Neural progenitor cell (in vitro differentiated cells): ENCODE measurements around the gene C8G. TPM values are rescaled to one million over a fixed set of nuclear protein-coding genes. Genes with fewer than 3 reads are reported as not detected.

Source experiments
- DNase-seq: peaks from one replicate; pipeline ENCODE4 v3.0.0-alpha.2; 2016; ENCODE audit warnings: low spot score
- H2AFZ ChIP-seq: fragments of 200-600 bp; sonication (generic); replicated peaks from 2 replicates; pipeline ENCODE4 v1.6.1; 2016; ENCODE audit warnings: antibody characterized with exemption
- H3F3A ChIP-seq: fragments of 200-600 bp; sonication (generic); 2 replicates; pipeline ENCODE4 v1.6.1; 2016; ENCODE audit warnings: antibody characterized with exemption, low read depth
- H3K27ac ChIP-seq: fragments of 200-600 bp; sonication (generic); 2 replicates; pipeline ENCODE4 v1.5.1; 2016; ENCODE audit warnings: mild to moderate bottlenecking
- H3K27me3 ChIP-seq: fragments of 200-600 bp; sonication (generic); 2 replicates; pipeline ENCODE4 v1.6.1; 2016; ENCODE audit warnings: mild to moderate bottlenecking, moderate library complexity
- H3K36me3 ChIP-seq: fragments of 200-600 bp; sonication (generic); 2 replicates; pipeline ENCODE4 v1.5.1; 2016
- H3K4me1 ChIP-seq: fragments of 200-600 bp; sonication (generic); 2 replicates; pipeline ENCODE4 v1.6.1; 2016; ENCODE audit warnings: mixed run types
- H3K4me2 ChIP-seq: fragments of 200-600 bp; sonication (generic); 2 replicates; pipeline ENCODE4 v1.6.1; 2016
- H3K4me3 ChIP-seq: fragments of 200-600 bp; sonication (generic); 2 replicates; pipeline ENCODE4 v1.5.1; 2016
- H3K79me2 ChIP-seq: fragments of 200-600 bp; sonication (generic); 2 replicates; pipeline ENCODE4 v1.6.1; 2016; ENCODE audit warnings: low read depth
- H3K9ac ChIP-seq: fragments of 200-600 bp; sonication (generic); 2 replicates; pipeline ENCODE4 v1.6.1; 2016
- H3K9me3 ChIP-seq: fragments of 200-600 bp; sonication (generic); 2 replicates; pipeline ENCODE4 v1.5.1; 2016; ENCODE audit warnings: low read depth
- H4K20me1 ChIP-seq: fragments of 200-600 bp; sonication (generic); 2 replicates; pipeline ENCODE4 v1.6.1; 2016; ENCODE audit warnings: low read depth
- H3K27ac Mint-ChIP-seq: 3 replicates; pipeline ENCODE4 v1.8.0; 2021; ENCODE audit warnings: mixed read lengths
- H3K27me3 Mint-ChIP-seq: 2 replicates; pipeline ENCODE4 v1.8.0; 2022; ENCODE audit warnings: low read depth, mild to moderate bottlenecking, inconsistent platforms, moderate library complexity, mixed read lengths; ENCODE audit not compliant: insufficient read depth
- H3K36me3 Mint-ChIP-seq: 3 replicates; pipeline ENCODE4 v1.8.0; 2021; ENCODE audit warnings: mixed read lengths
- H3K4me1 Mint-ChIP-seq: 3 replicates; pipeline ENCODE4 v1.8.0; 2021; ENCODE audit warnings: mixed read lengths
- H3K4me3 Mint-ChIP-seq: 3 replicates; pipeline ENCODE4 v1.8.0; 2021; ENCODE audit warnings: mild to moderate bottlenecking, moderate library complexity, mixed read lengths
- H3K9me3 Mint-ChIP-seq: 3 replicates; pipeline ENCODE4 v1.8.0; 2020; ENCODE audit warnings: mixed read lengths
- EZH2 ChIP-seq: fragments of 200-600 bp; sonication (generic); IDR thresholded peaks from 2 replicates; pipeline ENCODE4 v1.6.1; 2017; ENCODE audit warnings: antibody characterized with exemption, mild to moderate bottlenecking, moderate library complexity
- EZH2phosphoT487 ChIP-seq: fragments of 200-600 bp; sonication (generic); IDR thresholded peaks from 2 replicates; pipeline ENCODE4 v1.6.1; 2017; ENCODE audit warnings: antibody characterized with exemption
- total RNA-seq: library from RNA; depleted of rRNA; stranded (reverse); fragments of >200 nt; gene quantifications from 2 replicates; pipeline ENCODE4 v1.2.3, GENCODE V29; 2015; ENCODE audit warnings: low replicate concordance
- TF ChIP-seq, protein P1 (sequence below): fragments of 200-600 bp; sonication (generic); IDR thresholded peaks from 2 replicates; pipeline ENCODE4 v1.5.1; 2017; ENCODE audit warnings: antibody characterized with exemption, mild to moderate bottlenecking

The C8G gene
- total RNA-seq, 1 donor from 2014 or later = not detected

DNA sequence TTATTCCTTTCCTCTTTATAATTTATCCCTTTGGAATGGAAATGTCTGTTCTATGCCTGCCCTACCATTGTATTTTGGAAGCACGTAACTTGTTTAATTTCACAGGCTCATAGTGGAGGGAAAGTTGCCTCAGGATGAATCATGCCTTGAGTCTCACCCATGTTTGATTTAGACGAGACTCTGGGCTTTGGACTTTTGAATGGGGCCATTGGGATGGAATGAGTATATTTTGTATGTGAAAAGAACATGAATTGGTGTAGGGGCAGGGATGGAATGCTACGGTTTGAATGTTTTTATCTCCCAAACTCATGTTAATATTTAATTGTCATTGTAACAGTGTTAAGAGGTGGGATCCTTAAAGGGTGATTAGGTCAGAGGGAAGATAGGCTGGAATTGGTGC lies 10.8 kb upstream of the C8G start:
- Mint-ChIP-seq H3K4me3 (no peak overlapping the region), H3K36me3 (peaks cover 38% of the 10 kb centered on the region), H3K4me1 (peaks cover 3% of the 10 kb centered on the region), H3K27ac (no peak overlapping the region), H3K27me3 (peaks cover 5% of the 10 kb centered on the region), H3K9me3 (peaks cover 5% of the 10 kb centered on the region)
- no peaks in the 10 kb centered on the region for H3K9me3 ChIP-seq
- H3K36me3 ChIP-seq = no peaks in the 10 kb centered on the region
- no peak overlapping the region for H3K4me2 ChIP-seq
- no peaks in the 10 kb centered on the region for H4K20me1 ChIP-seq
- no peaks in the 10 kb centered on the region for H3K79me2 ChIP-seq
- no peak overlapping the region for H3K9ac ChIP-seq
- no peaks in the 10 kb centered on the region for H3K4me1 ChIP-seq
- TF ChIP-seq EZH2phosphoT487 (no peak), EZH2 (no peak)
- TF ChIP-seq, protein P1, sequence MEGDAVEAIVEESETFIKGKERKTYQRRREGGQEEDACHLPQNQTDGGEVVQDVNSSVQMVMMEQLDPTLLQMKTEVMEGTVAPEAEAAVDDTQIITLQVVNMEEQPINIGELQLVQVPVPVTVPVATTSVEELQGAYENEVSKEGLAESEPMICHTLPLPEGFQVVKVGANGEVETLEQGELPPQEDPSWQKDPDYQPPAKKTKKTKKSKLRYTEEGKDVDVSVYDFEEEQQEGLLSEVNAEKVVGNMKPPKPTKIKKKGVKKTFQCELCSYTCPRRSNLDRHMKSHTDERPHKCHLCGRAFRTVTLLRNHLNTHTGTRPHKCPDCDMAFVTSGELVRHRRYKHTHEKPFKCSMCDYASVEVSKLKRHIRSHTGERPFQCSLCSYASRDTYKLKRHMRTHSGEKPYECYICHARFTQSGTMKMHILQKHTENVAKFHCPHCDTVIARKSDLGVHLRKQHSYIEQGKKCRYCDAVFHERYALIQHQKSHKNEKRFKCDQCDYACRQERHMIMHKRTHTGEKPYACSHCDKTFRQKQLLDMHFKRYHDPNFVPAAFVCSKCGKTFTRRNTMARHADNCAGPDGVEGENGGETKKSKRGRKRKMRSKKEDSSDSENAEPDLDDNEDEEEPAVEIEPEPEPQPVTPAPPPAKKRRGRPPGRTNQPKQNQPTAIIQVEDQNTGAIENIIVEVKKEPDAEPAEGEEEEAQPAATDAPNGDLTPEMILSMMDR = no peak
- H2AFZ ChIP-seq = no peak overlapping the region
- peaks cover 4% of the 10 kb centered on the region for H3F3A ChIP-seq
- H3K4me3 ChIP-seq = no peak overlapping the region
- H3K27me3 ChIP-seq = no peaks in the 10 kb centered on the region
- DNase-seq = no peak
- H3K27ac ChIP-seq = no peak overlapping the region

- Histone ChIP-seq H2AFZ (no peak overlapping the region), H4K20me1 (peaks cover 5% of the 10 kb centered on the region), H3K9me3 (no peaks in the 10 kb centered on the region), H3K27me3 (no peaks in the 10 kb centered on the region), H3K4me3 (no peak overlapping the region), H3K79me2 (no peaks in the 10 kb centered on the region), H3K4me2 (no peak overlapping the region), H3K4me1 (no peaks in the 10 kb centered on the region), H3K36me3 (no peaks in the 10 kb centered on the region), H3F3A (peaks cover 4% of the 10 kb centered on the region), H3K27ac (no peak overlapping the region), H3K9ac (no peak overlapping the region)
- H3K4me1 Mint-ChIP-seq = peaks cover 3% of the 10 kb centered on the region
- no peak overlapping the region for H3K27ac Mint-ChIP-seq
- TF ChIP-seq, protein P1 = no peak
- no peak for TF ChIP-seq EZH2phosphoT487
- peaks cover 7% of the 10 kb centered on the region for H3K27me3 Mint-ChIP-seq
- no peak for DNase-seq
- H3K9me3 Mint-ChIP-seq = peaks cover 5% of the 10 kb centered on the region
- no peak overlapping the region for H3K4me3 Mint-ChIP-seq
- peaks cover 39% of the 10 kb centered on the region for H3K36me3 Mint-ChIP-seq
These were observed 9.4 kb upstream of the C8G start for GRCh38 chr9:136935651-136936050.

DNA sequence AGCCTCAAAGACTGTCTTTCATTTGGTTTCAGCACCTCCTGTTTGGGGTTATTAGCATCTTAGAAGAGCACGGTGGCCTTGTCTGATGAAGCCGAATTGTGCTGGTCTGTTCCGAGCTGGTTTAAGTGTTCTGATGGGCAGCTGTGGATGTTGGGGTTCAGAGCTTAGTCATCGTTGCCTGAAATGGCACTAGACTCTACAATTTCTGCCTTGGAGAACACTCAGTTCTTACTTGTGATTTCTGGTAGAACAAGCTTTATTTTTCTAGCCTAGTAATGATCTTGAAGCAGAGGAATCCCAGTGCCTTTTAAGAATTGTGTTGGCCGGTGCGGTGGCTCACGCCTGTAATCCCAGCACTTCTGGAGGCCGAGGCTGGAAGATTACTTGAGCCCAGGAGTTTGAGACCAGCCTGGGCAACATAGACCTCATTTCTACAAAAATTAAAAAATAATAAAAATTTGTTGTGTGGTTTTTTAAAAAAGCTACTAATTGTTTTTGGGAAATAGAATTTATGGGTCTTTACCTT lies 8.3 kb upstream of the C8G start:
- Mint-ChIP-seq H3K36me3 (peaks cover 36% of the 10 kb centered on the region), H3K27ac (no peak overlapping the region), H3K4me1 (peaks cover 3% of the 10 kb centered on the region), H3K9me3 (peaks cover 4% of the 10 kb centered on the region), H3K4me3 (no peak overlapping the region), H3K27me3 (peaks cover 8% of the 10 kb centered on the region)
- H3K36me3 ChIP-seq = no peaks in the 10 kb centered on the region
- DNase-seq = no peak
- no peak overlapping the region for H3K9ac ChIP-seq
- no peak overlapping the region for H3K27ac ChIP-seq
- H3F3A ChIP-seq = peaks cover 4% of the 10 kb centered on the region
- H3K4me1 ChIP-seq = no peaks in the 10 kb centered on the region
- H3K27me3 ChIP-seq = no peaks in the 10 kb centered on the region
- no peaks in the 10 kb centered on the region for H3K79me2 ChIP-seq
- no peak overlapping the region for H3K4me2 ChIP-seq
- TF ChIP-seq EZH2 = no peak
- TF ChIP-seq, protein P1 = no peak
- TF ChIP-seq EZH2phosphoT487 = no peak
- H3K9me3 ChIP-seq = no peaks in the 10 kb centered on the region
- H2AFZ ChIP-seq = no peak overlapping the region
- H3K4me3 ChIP-seq = no peak overlapping the region
- H4K20me1 ChIP-seq = peaks cover 7% of the 10 kb centered on the region
